GM18951 (cell line): ENCODE measurements around the gene PDE8B.

Experiments used
- POLR2A ChIP-seq: IDR thresholded peaks from 4 replicates; pipeline ENCODE4 v1.6.1; 2011; ENCODE audit warnings: mild to moderate bottlenecking; ENCODE audit not compliant: insufficient read length, insufficient read depth; ENCODE audit errors: extremely low read depth
- in situ Hi-C: fragments of 300-500 bp; cut with MboI; formaldehyde crosslinking; loops from one replicate; pipeline ENCODE4 v1.12.0; 2022; ENCODE audit warnings: low sequenced_read_pairs, mixed read lengths, inconsistent platforms; ENCODE audit not compliant: unreplicated experiment

Gene PDE8B

GRCh38 chr5:77177576-77177975 is 32.9 kb upstream of the PDE8B start:
- in situ Hi-C loops, result no loop called here
- TF ChIP-seq POLR2A, result no peak

DNA sequence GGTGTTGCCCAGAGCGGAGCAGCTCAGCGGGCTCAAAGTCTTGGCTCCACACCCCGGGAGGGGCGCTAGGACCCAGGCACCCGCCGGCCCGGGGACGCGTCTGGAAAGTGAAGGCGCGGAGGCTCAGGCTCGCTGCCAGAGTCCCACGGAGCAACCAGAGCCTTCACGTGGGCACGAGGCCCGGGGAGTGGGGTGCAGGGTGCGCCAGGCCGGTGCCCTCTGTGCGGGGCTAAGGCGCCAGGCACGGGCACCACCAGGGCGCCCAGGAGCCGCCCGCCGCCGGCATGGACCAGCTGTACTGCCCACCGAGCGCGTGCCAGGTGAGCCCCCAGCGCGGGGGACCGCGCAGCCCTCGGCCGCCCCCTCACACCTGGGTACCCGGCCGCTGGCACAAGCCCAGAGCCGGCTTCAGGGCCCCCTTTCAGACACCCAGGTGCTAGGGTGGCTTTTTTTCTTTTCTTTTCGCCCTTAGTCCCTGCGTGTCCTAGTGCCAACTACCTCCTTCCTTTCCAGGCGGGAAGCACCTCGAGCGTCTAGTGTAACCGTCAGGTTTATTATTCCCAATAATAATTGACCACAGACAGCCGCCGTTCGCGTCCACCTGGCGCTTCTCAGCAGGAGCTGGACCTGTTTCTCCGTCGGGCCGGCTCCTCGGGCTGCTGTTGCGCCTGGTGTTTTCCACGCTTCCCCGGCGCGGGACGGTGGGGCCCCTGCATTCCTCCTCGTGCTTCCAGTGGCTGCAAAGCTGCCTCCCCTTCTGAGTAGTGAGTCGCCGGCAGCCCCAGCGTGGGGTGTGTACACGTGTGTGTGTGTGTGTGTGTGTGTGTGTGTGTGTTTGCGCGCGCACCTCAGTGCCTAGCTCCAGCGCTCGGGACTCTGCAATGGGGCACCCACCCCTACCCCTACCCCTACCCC is 30.1 kb upstream of the PDE8B start:
- no peak for TF ChIP-seq POLR2A

DNA sequence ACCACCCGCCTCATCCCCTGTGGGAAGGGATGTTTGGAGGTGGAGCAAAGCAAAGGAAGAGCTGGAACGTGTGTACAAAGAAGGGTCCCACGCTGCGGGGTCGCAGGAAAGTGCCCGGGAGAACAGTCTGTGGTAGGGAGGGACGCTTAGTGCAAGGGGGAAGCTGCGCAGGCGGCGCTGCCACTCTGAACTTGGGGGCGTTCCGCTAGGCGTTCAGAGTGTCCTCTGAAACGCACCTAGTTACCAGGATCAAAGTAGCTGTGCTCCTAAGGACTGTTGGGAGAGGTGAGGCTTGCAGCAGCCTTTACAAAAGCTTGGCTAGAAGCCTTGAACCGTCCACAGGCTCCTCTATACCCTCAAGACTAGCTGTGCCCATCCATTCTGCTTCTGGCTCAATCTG is 29.3 kb upstream of the PDE8B start:
- in situ Hi-C loops, result no loop called here
- TF ChIP-seq POLR2A, result no peak

More for the DNA sequence above, 30.1 kb upstream of the PDE8B start:
- in situ Hi-C loops, result no loop called here

GRCh38 chr5:77181596-77182304 is 28.7 kb upstream of the PDE8B start:
- no peak for TF ChIP-seq POLR2A
- in situ Hi-C loops, result no loop called here

GRCh38 chr5:77182367-77182766 is 28.1 kb upstream of the PDE8B start:
- in situ Hi-C loops, result no loop called here
- TF ChIP-seq POLR2A, result no peak

- in situ Hi-C loops, result no loop called here
- no peak for TF ChIP-seq POLR2A
These were observed 23.7 kb upstream of the PDE8B start for GRCh38 chr5:77186652-77187370.

- TF ChIP-seq POLR2A, result no peak
- in situ Hi-C loops, result no loop called here
These were observed 21.1 kb upstream of the PDE8B start for GRCh38 chr5:77189421-77189820.

DNA sequence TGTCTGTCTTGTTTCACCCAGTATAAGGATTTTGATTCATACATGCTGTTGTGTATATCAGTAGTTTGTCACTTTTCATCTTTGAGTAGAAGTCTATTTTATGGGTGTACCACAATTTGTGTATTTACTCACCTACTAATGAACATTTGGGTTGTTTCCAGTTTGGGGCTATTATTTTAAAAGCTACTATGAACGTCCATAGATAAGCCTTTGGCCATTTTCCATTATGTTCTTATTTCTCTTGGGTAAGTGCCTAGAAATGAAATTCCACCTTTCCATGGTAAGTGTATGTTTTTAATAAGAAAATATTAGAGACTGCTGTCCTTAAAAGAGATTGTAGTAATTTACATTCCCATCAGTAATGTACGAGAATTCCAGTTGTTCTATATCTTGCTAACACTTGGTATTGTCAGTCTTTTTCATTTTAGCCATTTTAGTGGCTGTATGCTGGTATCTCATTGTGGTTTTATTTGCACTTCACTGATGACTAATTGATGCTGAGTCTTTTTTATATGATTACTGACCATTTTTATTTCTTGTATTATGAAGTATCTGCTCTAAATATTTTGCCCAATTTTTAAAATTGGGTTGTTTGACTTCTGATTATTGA is 17.9 kb upstream of the PDE8B start:
- no peak for TF ChIP-seq POLR2A
- in situ Hi-C loops, result no loop called here

DNA sequence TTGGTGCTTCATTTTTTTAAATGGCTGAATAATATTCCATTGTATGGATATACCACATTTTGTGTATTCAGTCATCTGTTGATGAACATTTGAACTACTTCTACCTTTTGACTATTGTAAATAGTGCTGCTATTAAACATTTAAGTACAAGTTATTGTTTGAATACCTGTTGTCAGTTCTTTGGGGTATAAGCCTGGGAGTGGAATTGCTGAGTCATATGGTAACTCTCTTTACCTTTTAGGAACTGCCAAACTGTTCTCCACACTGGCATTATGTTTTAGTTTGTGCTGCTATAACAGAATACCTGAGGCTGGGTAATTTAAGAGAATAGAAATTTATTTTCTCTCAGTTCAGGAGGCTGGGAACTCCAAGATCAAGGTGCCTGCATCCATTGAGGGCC is 15.7 kb upstream of the PDE8B start:
- TF ChIP-seq POLR2A, result no peak

DNA sequence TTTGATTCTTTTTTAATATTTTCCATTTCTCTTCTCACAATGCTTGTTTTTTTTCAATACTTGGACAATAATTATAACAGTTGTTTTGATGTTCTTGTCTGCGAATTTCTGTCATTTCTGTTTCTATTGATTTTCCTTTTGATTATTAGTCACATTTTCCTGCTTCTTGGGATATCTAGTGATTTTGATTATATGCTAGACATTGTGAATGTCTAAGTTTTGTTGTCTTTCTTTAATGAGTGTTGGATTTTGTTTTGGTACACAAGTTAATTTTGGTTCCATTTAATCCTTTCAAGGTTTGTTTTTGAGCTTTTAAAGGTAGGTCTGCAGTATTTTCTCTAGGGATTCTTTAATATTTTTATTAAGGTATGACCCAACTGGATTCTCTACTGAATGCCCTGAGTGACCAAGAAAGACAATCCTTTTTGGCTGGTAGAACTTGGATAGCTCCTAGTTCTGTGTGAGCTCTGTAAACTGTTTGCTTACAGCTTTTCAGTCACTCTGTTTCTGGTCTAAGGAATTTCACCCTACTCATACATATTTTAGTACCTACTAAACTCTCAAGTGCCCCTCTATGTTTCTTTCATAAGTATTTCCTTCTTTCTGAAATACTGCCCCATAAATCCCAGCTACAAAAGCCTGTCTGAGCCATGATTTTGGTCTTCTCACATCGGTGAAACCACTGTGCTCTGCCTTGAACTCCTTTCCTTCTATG is 12.5 kb upstream of the PDE8B start:
- no peak for TF ChIP-seq POLR2A
- in situ Hi-C loops, result no loop called here

More for the DNA sequence above, 15.7 kb upstream of the PDE8B start:
- in situ Hi-C loops, result no loop called here

DNA sequence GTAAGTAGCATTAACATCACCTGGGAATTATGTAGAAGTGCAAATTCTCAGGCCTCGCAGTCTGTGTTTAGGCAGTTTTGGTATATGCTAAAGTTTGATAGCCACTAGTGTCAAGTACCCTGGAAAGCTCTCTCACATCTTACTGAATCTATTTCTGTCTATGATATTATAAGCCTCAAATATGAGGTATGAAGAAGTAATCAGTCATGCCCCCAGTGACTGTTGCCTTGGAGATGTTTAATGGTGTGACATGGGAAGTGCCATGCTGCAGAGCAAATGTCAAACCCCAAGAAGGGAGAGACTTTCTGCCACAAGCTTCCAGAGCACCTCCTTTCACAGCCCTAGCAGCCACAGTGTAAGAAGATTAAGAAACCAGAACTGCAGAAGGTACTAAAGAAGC is 9.8 kb upstream of the PDE8B start:
- in situ Hi-C loops, result no loop called here
- no peak for TF ChIP-seq POLR2A

GRCh38 chr5:77202145-77202544 is 8.3 kb upstream of the PDE8B start:
- in situ Hi-C loops, result no loop called here
- TF ChIP-seq POLR2A, result no peak
